ENCODE data around the gene ITPRIPL2. TPM values are rescaled to one million over a fixed set of nuclear protein-coding genes. Genes with fewer than 3 reads are reported as not detected.

Gene ITPRIPL2
- total and polyA plus RNA-seq, 2 of the 13 experiments (the other 11 are each of a cell fraction or from before 2014, with no cell fraction given): 5.9 to 12.6 TPM

DNA sequence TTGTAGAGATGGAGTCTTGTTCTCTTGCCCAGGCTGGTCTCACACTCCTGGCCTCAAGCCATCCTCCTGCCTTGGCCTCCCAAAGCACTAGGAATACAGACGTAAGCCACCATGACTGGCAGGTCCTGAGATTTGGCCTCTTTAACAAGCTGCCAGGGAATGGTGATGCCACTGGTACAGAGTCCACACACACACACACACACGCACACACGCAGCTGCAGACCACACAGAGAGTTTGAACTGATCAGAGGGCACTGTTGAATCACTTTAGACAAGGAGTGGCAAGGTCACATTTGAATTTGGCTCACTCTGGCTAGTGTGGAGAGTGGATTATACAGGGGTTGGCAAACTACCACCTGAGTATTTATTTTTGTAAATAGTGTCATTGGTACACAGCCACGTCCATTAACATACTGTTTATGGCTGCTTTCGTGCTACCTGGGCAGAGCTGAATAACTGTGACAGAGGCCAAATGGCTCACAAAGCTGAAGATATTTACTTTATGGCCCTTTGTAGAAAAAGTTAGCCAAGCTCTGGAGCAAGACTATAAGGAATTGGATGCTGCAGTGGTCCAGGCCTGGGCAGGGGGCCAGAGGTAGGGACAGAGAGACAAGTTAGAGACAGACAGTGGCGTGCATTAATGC is 9.9 kb downstream of the ITPRIPL2 start (continued):
- TF ChIP-seq, protein P1, sequence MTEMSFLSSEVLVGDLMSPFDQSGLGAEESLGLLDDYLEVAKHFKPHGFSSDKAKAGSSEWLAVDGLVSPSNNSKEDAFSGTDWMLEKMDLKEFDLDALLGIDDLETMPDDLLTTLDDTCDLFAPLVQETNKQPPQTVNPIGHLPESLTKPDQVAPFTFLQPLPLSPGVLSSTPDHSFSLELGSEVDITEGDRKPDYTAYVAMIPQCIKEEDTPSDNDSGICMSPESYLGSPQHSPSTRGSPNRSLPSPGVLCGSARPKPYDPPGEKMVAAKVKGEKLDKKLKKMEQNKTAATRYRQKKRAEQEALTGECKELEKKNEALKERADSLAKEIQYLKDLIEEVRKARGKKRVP (CRISPR knock-in tag; IDR thresholded peaks at IDR 0.05): peak in 1 of 2 experiments; percentile 58; a peak in 1 of 4 replicates
- TF ChIP-seq ZNF44 (CRISPR knock-in tag; IDR thresholded peaks at IDR 0.05): no peak
- peak; percentile 58 for TF ChIP-seq JUN (CRISPR knock-in tag; IDR thresholded peaks at IDR 0.05)
- no peak for TF ChIP-seq DNMT1 (CRISPR knock-in tag; IDR thresholded peaks at IDR 0.05)
- TF ChIP-seq, protein P2, sequence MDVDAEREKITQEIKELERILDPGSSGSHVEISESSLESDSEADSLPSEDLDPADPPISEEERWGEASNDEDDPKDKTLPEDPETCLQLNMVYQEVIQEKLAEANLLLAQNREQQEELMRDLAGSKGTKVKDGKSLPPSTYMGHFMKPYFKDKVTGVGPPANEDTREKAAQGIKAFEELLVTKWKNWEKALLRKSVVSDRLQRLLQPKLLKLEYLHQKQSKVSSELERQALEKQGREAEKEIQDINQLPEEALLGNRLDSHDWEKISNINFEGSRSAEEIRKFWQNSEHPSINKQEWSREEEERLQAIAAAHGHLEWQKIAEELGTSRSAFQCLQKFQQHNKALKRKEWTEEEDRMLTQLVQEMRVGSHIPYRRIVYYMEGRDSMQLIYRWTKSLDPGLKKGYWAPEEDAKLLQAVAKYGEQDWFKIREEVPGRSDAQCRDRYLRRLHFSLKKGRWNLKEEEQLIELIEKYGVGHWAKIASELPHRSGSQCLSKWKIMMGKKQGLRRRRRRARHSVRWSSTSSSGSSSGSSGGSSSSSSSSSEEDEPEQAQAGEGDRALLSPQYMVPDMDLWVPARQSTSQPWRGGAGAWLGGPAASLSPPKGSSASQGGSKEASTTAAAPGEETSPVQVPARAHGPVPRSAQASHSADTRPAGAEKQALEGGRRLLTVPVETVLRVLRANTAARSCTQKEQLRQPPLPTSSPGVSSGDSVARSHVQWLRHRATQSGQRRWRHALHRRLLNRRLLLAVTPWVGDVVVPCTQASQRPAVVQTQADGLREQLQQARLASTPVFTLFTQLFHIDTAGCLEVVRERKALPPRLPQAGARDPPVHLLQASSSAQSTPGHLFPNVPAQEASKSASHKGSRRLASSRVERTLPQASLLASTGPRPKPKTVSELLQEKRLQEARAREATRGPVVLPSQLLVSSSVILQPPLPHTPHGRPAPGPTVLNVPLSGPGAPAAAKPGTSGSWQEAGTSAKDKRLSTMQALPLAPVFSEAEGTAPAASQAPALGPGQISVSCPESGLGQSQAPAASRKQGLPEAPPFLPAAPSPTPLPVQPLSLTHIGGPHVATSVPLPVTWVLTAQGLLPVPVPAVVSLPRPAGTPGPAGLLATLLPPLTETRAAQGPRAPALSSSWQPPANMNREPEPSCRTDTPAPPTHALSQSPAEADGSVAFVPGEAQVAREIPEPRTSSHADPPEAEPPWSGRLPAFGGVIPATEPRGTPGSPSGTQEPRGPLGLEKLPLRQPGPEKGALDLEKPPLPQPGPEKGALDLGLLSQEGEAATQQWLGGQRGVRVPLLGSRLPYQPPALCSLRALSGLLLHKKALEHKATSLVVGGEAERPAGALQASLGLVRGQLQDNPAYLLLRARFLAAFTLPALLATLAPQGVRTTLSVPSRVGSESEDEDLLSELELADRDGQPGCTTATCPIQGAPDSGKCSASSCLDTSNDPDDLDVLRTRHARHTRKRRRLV (CRISPR knock-in tag; IDR thresholded peaks at IDR 0.05): no peak
- TF ChIP-seq ATF7-NPFF (CRISPR knock-in tag; IDR thresholded peaks at IDR 0.05; ENCODE audit: low read depth): no peak
- TF ChIP-seq ARNTL (CRISPR knock-in tag; IDR thresholded peaks at IDR 0.05): no peak
- TF ChIP-seq ZNF644 (CRISPR knock-in tag; IDR thresholded peaks at IDR 0.05; ENCODE audit: low read depth): peak; percentile 33; the same call in 1 of the 2 replicates
- peak; percentile 41; the same call in 1 of the 2 replicates for TF ChIP-seq ZBTB38 (CRISPR knock-in tag; IDR thresholded peaks at IDR 0.05)
- no peak for TF ChIP-seq ZNF446 (CRISPR knock-in tag; IDR thresholded peaks at IDR 0.05)
- no peak for TF ChIP-seq ZNF790 (CRISPR knock-in tag; IDR thresholded peaks at IDR 0.05; ENCODE audit: borderline replicate concordance)
- no peak for TF ChIP-seq PPARG (CRISPR knock-in tag; conservative IDR thresholded peaks at IDR 0.05)
- TF ChIP-seq, protein P3, sequence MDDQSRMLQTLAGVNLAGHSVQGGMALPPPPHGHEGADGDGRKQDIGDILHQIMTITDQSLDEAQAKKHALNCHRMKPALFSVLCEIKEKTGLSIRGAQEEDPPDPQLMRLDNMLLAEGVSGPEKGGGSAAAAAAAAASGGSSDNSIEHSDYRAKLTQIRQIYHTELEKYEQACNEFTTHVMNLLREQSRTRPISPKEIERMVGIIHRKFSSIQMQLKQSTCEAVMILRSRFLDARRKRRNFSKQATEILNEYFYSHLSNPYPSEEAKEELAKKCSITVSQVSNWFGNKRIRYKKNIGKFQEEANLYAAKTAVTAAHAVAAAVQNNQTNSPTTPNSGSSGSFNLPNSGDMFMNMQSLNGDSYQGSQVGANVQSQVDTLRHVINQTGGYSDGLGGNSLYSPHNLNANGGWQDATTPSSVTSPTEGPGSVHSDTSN (CRISPR knock-in tag; IDR thresholded peaks at IDR 0.05; ENCODE audit: borderline replicate concordance): no peak
- TF ChIP-seq, protein P4, sequence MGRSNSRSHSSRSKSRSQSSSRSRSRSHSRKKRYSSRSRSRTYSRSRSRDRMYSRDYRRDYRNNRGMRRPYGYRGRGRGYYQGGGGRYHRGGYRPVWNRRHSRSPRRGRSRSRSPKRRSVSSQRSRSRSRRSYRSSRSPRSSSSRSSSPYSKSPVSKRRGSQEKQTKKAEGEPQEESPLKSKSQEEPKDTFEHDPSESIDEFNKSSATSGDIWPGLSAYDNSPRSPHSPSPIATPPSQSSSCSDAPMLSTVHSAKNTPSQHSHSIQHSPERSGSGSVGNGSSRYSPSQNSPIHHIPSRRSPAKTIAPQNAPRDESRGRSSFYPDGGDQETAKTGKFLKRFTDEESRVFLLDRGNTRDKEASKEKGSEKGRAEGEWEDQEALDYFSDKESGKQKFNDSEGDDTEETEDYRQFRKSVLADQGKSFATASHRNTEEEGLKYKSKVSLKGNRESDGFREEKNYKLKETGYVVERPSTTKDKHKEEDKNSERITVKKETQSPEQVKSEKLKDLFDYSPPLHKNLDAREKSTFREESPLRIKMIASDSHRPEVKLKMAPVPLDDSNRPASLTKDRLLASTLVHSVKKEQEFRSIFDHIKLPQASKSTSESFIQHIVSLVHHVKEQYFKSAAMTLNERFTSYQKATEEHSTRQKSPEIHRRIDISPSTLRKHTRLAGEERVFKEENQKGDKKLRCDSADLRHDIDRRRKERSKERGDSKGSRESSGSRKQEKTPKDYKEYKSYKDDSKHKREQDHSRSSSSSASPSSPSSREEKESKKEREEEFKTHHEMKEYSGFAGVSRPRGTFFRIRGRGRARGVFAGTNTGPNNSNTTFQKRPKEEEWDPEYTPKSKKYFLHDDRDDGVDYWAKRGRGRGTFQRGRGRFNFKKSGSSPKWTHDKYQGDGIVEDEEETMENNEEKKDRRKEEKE (IDR thresholded peaks at IDR 0.05): no peak
- TF ChIP-seq SNAPC2 (CRISPR knock-in tag; IDR thresholded peaks at IDR 0.05): no peak
- no peak for TF ChIP-seq CBX5 (CRISPR knock-in tag; IDR thresholded peaks at IDR 0.05; ENCODE audit: borderline replicate concordance)
- peak; percentile 68 for TF ChIP-seq GATAD2A (CRISPR knock-in tag; IDR thresholded peaks at IDR 0.05)
- TF ChIP-seq ZNF431 (CRISPR knock-in tag; IDR thresholded peaks at IDR 0.05; ENCODE audit: borderline replicate concordance, low read depth): no peak
- no peak for TF ChIP-seq ZNF772 (CRISPR knock-in tag; IDR thresholded peaks at IDR 0.05)
- no peak for TF ChIP-seq KLF12 (CRISPR knock-in tag; IDR thresholded peaks at IDR 0.05; ENCODE audit: borderline replicate concordance)
- no peak for TF ChIP-seq GTF2F1 (IDR thresholded peaks at IDR 0.05; ENCODE audit: low read length)
- no peak for TF ChIP-seq KDM4B (CRISPR knock-in tag; IDR thresholded peaks at IDR 0.05)

Measured in HepG2 (cell line).